Upper lobe of left lung (tissue), 6 donors: ENCODE results near the gene ARFGEF3. TPM values are rescaled to one million over a fixed set of nuclear protein-coding genes. Genes with fewer than 3 reads are reported as not detected.

Experiments
- ATAC-seq, 2 donors: fragments of 200-7000 bp; cut with Tn5 transposase; one replicate each; pipeline ENCODE4 v1.9.1; 2022; ENCODE audit warnings: mild to moderate bottlenecking in 2 of 2, moderate library complexity in 2 of 2; ENCODE audit not compliant: low FRiP score in 2 of 2
- DNase-seq, 2 donors: peaks; one replicate each; pipeline ENCODE4 v3.0.0-alpha.2; 2019 to 2020
- H3K27ac ChIP-seq, 4 donors: fragments of 200-600 bp; sonication (generic); one replicate each; pipeline ENCODE4 v1.5.1; 2016 to 2019
- H3K27me3 ChIP-seq, 4 donors: fragments of 200-600 bp; sonication (generic); one replicate each; pipeline ENCODE4 v1.5.1; 2017 to 2019
- H3K36me3 ChIP-seq, 4 donors: fragments of 200-600 bp; sonication (generic); one replicate each; pipeline ENCODE4 v1.5.1; 2016 to 2019
- H3K4me1 ChIP-seq, 4 donors: fragments of 200-600 bp; sonication (generic); one replicate each; pipeline ENCODE4 v1.5.1; 2018 to 2019
- H3K4me3 ChIP-seq, 4 donors: fragments of 200-600 bp; sonication (generic); one replicate each; pipeline ENCODE4 v1.5.1; 2017 to 2019; ENCODE audit warnings: mild to moderate bottlenecking in 2 of 4, moderate library complexity in 1 of 4
- H3K9me3 ChIP-seq, 4 donors: fragments of 200-600 bp; sonication (generic); one replicate each; pipeline ENCODE4 v1.5.1; 2018 to 2019
- POLR2A ChIP-seq, 4 donors: fragments of 450-650 bp; IDR thresholded peaks; one replicate each; pipeline ENCODE4 v1.5.1; 2016 to 2017; ENCODE audit warnings: antibody characterized with exemption in 4 of 4, mild to moderate bottlenecking in 2 of 4
- POLR2AphosphoS5 ChIP-seq, 2 donors: sonication (generic); formaldehyde crosslinking; IDR thresholded peaks; one replicate each; pipeline ENCODE4 v1.5.1; 2017; ENCODE audit warnings: antibody characterized with exemption in 2 of 2
- WGBS, 2 donors: methylation state at CpG; one replicate each; pipeline ENCODE4 v1.1.5; 2017 to 2018; 5-methylcytosine and 5-hydroxymethylcytosine counted together
- small RNA-seq, 4 donors: library from RNA; depleted of rRNA; stranded (forward); fragments of <200 nt; gene quantifications; one replicate each; pipeline ENCODE3, GENCODE V24; 2016
- total RNA-seq, 6 donors: library from RNA; depleted of rRNA in 4 of 6; stranded (reverse); fragments of >200 nt in 4 of 6; gene quantifications; one replicate each; pipeline versions ENCODE4 v1.1.0 to v1.2.1, GENCODE V29; 2016 to 2021
- donor health status: DM: no; HTN: no; CAD: no; lungs with moderate emphysema.
- donor health status: DM: no; HTN: yes; CAD: no; lungs with severe emphysema.

Gene ARFGEF3
- total RNA-seq, 6 donors from 2014 or later = 19.8 to 53.6 (median 30.5) TPM

DNA sequence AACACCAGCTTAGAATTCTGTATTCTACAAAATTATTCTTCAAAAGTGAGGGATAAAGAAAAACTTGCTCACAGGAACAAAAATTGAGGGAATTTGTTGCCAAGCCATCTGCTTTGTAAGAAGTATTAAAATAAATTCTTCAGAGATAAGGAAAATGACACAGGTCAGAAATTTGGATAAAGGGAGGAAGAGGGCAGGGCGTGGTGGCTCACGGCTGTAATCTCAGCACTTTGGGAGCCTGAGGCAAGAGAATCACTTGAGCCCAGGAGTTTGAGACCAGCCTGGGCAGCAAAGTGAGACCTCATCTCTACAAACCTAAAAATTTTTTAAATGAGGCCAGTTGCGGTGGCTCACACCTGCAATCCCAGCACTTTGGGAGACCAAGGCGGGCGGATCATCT lies 227.8 kb downstream of the ARFGEF3 start:
- 88 to 89% methylated on average over 5 of the region's 5 CpGs for WGBS, 2 donors
- Histone ChIP-seq H3K27me3 (no peaks in the 10 kb centered on the region), H3K9me3 (no peaks in the 10 kb centered on the region), H3K4me3 (no peak overlapping the region), H3K36me3 (no peaks in the 10 kb centered on the region), H3K4me1 (no peaks in the 10 kb centered on the region), H3K27ac (no peak overlapping the region)
- TF ChIP-seq POLR2AphosphoS5 (IDR thresholded peaks at IDR 0.05) = no peak
- no peak for TF ChIP-seq POLR2A (IDR thresholded peaks at IDR 0.05)
- ATAC-seq = no peak
- no peak for DNase-seq

Small RNAs within 50 kb of the gene (small RNA-seq; reads per million reads assigned to genes)
- gene AL031003.1 = 0 reads per million in 4 donors

Other genes starting within 250 kb of the ARFGEF3 start
- 10 to 100 TPM; 13.6 to 69.8 (median 26.1) TPM for gene PERP, start 54.5 kb upstream of the ARFGEF3 start, total RNA-seq
- gene PBOV1, start 56.6 kb downstream of the ARFGEF3 start, total RNA-seq = not detected
- not detected for gene SMIM28, start 216.0 kb downstream of the ARFGEF3 start, total RNA-seq
- gene HEBP2, start 242.3 kb downstream of the ARFGEF3 start, total RNA-seq = 10 to 100 TPM; 11.5 to 68.0 (median 48.6) TPM